Trophoblast cell (in vitro differentiated cells and primary cell): Measurements from ENCODE around the gene SHE. TPM values are rescaled to one million over a fixed set of nuclear protein-coding genes. Genes with fewer than 3 reads are reported as not detected.

Experiments used
- DNase-seq, 2 donors: peaks; one replicate each; pipeline ENCODE4 v3.0.0-alpha.2; 2016
- H2AFZ ChIP-seq: 2 replicates; pipeline ENCODE4 v1.6.1; 2013; ENCODE audit warnings: low read length, moderate library complexity, mild to moderate bottlenecking; ENCODE audit not compliant: insufficient read depth, poor library complexity
- H2AK5ac ChIP-seq: 2 replicates; pipeline ENCODE4 v1.6.1; 2013; ENCODE audit warnings: mild to moderate bottlenecking, low read length
- H2BK120ac ChIP-seq: 2 replicates; pipeline ENCODE4 v1.6.1; 2013; ENCODE audit warnings: low read length, mild to moderate bottlenecking, moderate library complexity; ENCODE audit not compliant: insufficient read depth, poor library complexity
- H2BK12ac ChIP-seq: 2 replicates; pipeline ENCODE4 v1.6.1; 2013; ENCODE audit warnings: mild to moderate bottlenecking, low read length, moderate library complexity
- H2BK5ac ChIP-seq: 2 replicates; pipeline ENCODE4 v1.6.1; 2013; ENCODE audit warnings: low read length, low read depth, moderate library complexity, mild to moderate bottlenecking; ENCODE audit not compliant: poor library complexity
- H3K14ac ChIP-seq: 2 replicates; pipeline ENCODE4 v1.6.1; 2013; ENCODE audit warnings: mild to moderate bottlenecking, low read length
- H3K18ac ChIP-seq: 2 replicates; pipeline ENCODE4 v1.6.1; 2013; ENCODE audit warnings: mild to moderate bottlenecking, low read length
- H3K23ac ChIP-seq: 2 replicates; pipeline ENCODE4 v1.6.1; 2013; ENCODE audit warnings: low read length
- H3K27ac ChIP-seq: 2 replicates; pipeline ENCODE4 v1.5.1; 2013; ENCODE audit warnings: low read depth, mild to moderate bottlenecking, inconsistent platforms, low read length, moderate library complexity
- H3K27me3 ChIP-seq: 2 replicates; pipeline ENCODE4 v1.6.1; 2013; ENCODE audit warnings: inconsistent platforms, mild to moderate bottlenecking, low read length, moderate library complexity; ENCODE audit not compliant: insufficient read depth
- H3K36me3 ChIP-seq, 2 experiments: 1 replicate in 1 of 2; 2 replicates in 1 of 2; pipeline ENCODE4 v1.6.1; 2013; ENCODE audit warnings: low read length in 2 of 2, mild to moderate bottlenecking in 2 of 2, moderate library complexity in 1 of 2; ENCODE audit not compliant: insufficient read depth in 2 of 2, control insufficient read depth in 1 of 2
- H3K4ac ChIP-seq: 2 replicates; pipeline ENCODE4 v1.6.1; 2013; ENCODE audit warnings: low read depth, mild to moderate bottlenecking, low read length, moderate library complexity
- H3K4me1 ChIP-seq, 2 experiments: 1 replicate in 1 of 2; 2 replicates in 1 of 2; pipeline ENCODE4 v1.6.1; 2013; ENCODE audit warnings: low read length in 2 of 2, mild to moderate bottlenecking in 2 of 2, moderate library complexity in 1 of 2; ENCODE audit not compliant: insufficient read depth in 2 of 2, control insufficient read depth in 1 of 2
- H3K4me2 ChIP-seq: 2 replicates; pipeline ENCODE4 v1.6.1; 2013; ENCODE audit warnings: inconsistent platforms, mild to moderate bottlenecking, low read length, moderate library complexity
- H3K4me3 ChIP-seq: 2 replicates; pipeline ENCODE4 v1.5.1; 2013; ENCODE audit warnings: mild to moderate bottlenecking, low read depth, low read length, inconsistent platforms
- H3K79me1 ChIP-seq: one replicate; pipeline ENCODE4 v1.6.1; 2013; ENCODE audit warnings: low read length
- H3K79me2 ChIP-seq: 2 replicates; pipeline ENCODE4 v1.6.1; 2013; ENCODE audit warnings: low read length, mild to moderate bottlenecking; ENCODE audit not compliant: control insufficient read depth, insufficient read depth, poor library complexity
- H3K9ac ChIP-seq: 2 replicates; pipeline ENCODE4 v1.6.1; 2013; ENCODE audit warnings: mild to moderate bottlenecking, low read length
- H3K9me3 ChIP-seq: 2 replicates; pipeline ENCODE4 v1.6.1; 2013; ENCODE audit warnings: low read depth, mild to moderate bottlenecking, control low read depth, inconsistent platforms, low read length; ENCODE audit not compliant: insufficient read depth
- H4K12ac ChIP-seq: 2 replicates; pipeline ENCODE4 v1.6.1; 2013; ENCODE audit warnings: low read depth, mild to moderate bottlenecking, low read length, moderate library complexity
- H4K8ac ChIP-seq: 2 replicates; pipeline ENCODE4 v1.6.1; 2013; ENCODE audit warnings: low read depth, mild to moderate bottlenecking, low read length, moderate library complexity
- H4K91ac ChIP-seq: one replicate; pipeline ENCODE4 v1.6.1; 2013; ENCODE audit warnings: low read depth, mild to moderate bottlenecking, low read length, moderate library complexity
- WGBS: extraction: QIAGEN DNeasy Blood & Tissue Kit; methylation state at CpG from one replicate; pipeline ENCODE4 v1.1.7; 2013; ENCODE audit warnings: missing lambda C conversion rate; ENCODE audit not compliant: insufficient read length, insufficient coverage; ENCODE audit errors: extremely low coverage; 5-methylcytosine and 5-hydroxymethylcytosine counted together
- polyA plus RNA-seq: library from polyadenylated mRNA; stranded (reverse); fragments of 200-250 nt; gene quantifications from 2 replicates; pipeline ENCODE4 v1.2.3, GENCODE V29; 2013

The SHE gene
- under 0.01 and 0.01 TPM in 2 replicates for polyA plus RNA-seq

DNA sequence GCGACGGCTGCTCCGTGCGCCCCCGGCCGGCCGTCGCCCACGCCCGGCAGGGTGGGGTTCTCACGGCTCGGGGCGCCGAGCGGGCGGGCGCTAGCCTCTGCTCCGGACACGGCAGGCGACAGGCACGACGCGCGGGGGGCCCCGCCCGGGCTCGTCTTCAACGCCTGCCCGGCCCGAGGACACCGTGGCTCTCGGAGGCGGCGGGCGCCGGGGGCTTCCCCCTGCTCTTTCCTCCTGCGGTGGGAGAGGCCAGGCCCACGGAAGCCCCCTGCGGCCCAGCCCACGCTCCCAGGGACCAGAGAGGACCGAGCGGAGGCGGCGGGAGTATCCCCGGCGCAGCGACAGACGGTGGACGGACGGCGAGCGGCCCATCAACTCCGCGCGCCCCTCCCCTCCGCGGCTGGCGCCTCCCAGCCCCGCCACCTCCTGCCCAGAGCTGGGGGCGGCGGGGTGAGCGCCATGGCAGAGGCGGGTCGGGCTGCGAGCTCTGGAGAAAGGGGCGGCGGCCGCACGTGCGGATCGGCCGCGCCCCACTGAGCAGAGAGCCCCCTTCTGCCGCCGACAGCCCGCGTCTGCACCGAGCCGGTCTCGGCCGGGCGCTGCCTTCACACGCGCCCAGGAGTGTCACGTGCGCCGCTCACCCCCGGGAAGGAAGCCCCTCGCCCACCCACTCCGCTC lies at the start of gene SHE, which contains the start of gene TDRD10:
Gene SHE (minus strand): TSS at position 347 of the 678 bp plus-strand sequence. CDS start 386 bp downstream, outside the sequence.
Gene TDRD10 (plus strand): TSS at position 154 of the 678 bp plus-strand sequence. CDS start 4,685 bp downstream, outside the sequence.
- Histone ChIP-seq H3K23ac (no peak within 1 kb of the TSS), H4K91ac (no peak within 1 kb of the TSS), H4K12ac (no peak within 1 kb of the TSS), H3K4me1 (peaks cover 8 to 13% of the 10 kb centered on the region in 2 experiments), H3K27me3 (peaks cover 46% of the 10 kb centered on the region), H3K4me2 (peak within 1 kb of the TSS; percentile 50), H3K79me1 (no peaks in the 10 kb centered on the region), H3K4me3 (peak within 1 kb of the TSS; percentile 15), H2AFZ (peak within 1 kb of the TSS; percentile 35), H2BK12ac (no peak within 1 kb of the TSS), H3K36me3 (no peaks in the 10 kb centered on the region), H3K9me3 (peaks cover 12% of the 10 kb centered on the region), H3K4ac (no peak within 1 kb of the TSS), H4K8ac (no peak within 1 kb of the TSS), H3K27ac (no peak within 1 kb of the TSS), H3K14ac (no peak within 1 kb of the TSS), H2AK5ac (no peak within 1 kb of the TSS), H3K9ac (no peak within 1 kb of the TSS), H3K79me2 (no peaks in the 10 kb centered on the region), H2BK120ac (no peak within 1 kb of the TSS), H3K18ac (no peak within 1 kb of the TSS), H2BK5ac (no peak within 1 kb of the TSS)
- DNase-seq, result no peak
- WGBS, result no CpG with 5 or more reads among the region's 90 CpGs

DNA sequence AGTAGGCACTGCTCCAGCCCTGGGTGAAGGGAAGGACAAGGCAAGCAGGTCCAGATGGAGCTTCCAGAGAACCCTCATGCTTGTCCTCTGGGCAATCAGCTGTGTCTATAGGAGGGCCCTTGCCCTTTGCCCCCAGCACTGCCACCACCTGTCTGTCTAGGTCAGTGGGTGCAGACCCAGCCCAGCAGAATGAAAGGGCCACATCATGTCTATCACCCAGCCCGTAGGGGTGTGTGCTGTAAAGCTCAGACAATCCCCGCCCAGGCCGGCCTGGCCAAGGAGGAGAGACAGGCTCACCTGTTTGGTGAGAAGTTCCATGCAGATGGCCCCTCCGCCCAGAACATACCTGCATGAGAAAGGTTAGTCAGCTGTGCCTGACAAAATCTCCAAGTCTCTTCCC lies 49.3 kb upstream of the SHE start:
- H3K4me2 ChIP-seq, result no peak overlapping the region
- H2BK5ac ChIP-seq, result no peak overlapping the region
- H3K4me1 ChIP-seq, result peaks cover 2 to 5% of the 10 kb centered on the region in 2 experiments
- no peaks in the 10 kb centered on the region for H3K79me1 ChIP-seq
- no peak overlapping the region for H4K8ac ChIP-seq
- H3K27ac ChIP-seq, result no peak overlapping the region
- no peak overlapping the region for H2BK120ac ChIP-seq
- no peak for DNase-seq
- no peak overlapping the region for H3K18ac ChIP-seq
- no peak overlapping the region for H2BK12ac ChIP-seq
- H4K12ac ChIP-seq, result no peak overlapping the region
- H3K27me3 ChIP-seq, result no peaks in the 10 kb centered on the region
- no peak overlapping the region for H3K14ac ChIP-seq
- no peak overlapping the region for H3K23ac ChIP-seq
- no peak overlapping the region for H4K91ac ChIP-seq
- no peaks in the 10 kb centered on the region for H3K79me2 ChIP-seq
- H3K36me3 ChIP-seq, result peaks cover 53 to 70% of the 10 kb centered on the region in 2 experiments
- no peak overlapping the region for H3K9ac ChIP-seq
- H2AK5ac ChIP-seq, result no peak overlapping the region
- WGBS, result no CpG with 5 or more reads among the region's 4 CpGs
- no peak overlapping the region for H3K4ac ChIP-seq
- H2AFZ ChIP-seq, result no peak overlapping the region
- H3K4me3 ChIP-seq, result no peak overlapping the region
- no peaks in the 10 kb centered on the region for H3K9me3 ChIP-seq

DNA sequence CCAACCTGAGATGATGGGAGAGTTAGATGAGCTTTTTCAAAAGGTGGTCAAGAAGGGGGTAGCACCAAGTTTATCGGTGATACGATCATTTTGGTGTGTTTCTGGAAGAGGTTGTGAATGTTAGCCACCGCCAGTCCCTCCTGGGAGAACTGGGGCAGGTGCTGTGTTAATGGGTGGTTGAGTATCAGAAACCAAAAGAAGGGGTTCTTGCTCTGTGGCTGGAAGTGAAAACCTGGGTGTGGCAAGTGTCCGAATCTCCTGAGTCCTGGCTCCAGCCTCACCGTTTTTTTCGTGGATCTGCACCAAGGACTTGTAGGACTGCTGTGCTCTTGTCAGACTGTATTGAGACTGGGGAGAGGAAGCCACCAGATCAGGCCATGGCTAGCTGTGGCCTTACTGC lies 48.4 kb upstream of the SHE start:
- Histone ChIP-seq H3K23ac (no peak overlapping the region), H3K27ac (no peak overlapping the region), H3K4me1 (no peaks in the 10 kb centered on the region), H3K36me3 (peaks cover 52 to 68% of the 10 kb centered on the region in 2 experiments), H2BK12ac (no peak overlapping the region), H4K8ac (no peak overlapping the region), H3K4me3 (no peak overlapping the region), H3K79me1 (no peaks in the 10 kb centered on the region), H3K4ac (no peak overlapping the region), H4K12ac (no peak overlapping the region), H3K79me2 (no peaks in the 10 kb centered on the region), H3K27me3 (no peaks in the 10 kb centered on the region), H2BK5ac (no peak overlapping the region), H3K18ac (no peak overlapping the region), H2BK120ac (no peak overlapping the region), H3K9ac (no peak overlapping the region), H2AFZ (no peak overlapping the region), H3K14ac (no peak overlapping the region), H3K4me2 (no peak overlapping the region), H2AK5ac (no peak overlapping the region), H3K9me3 (no peaks in the 10 kb centered on the region), H4K91ac (no peak overlapping the region)
- no peak for DNase-seq
- WGBS, result no CpG with 5 or more reads among the region's 6 CpGs

DNA sequence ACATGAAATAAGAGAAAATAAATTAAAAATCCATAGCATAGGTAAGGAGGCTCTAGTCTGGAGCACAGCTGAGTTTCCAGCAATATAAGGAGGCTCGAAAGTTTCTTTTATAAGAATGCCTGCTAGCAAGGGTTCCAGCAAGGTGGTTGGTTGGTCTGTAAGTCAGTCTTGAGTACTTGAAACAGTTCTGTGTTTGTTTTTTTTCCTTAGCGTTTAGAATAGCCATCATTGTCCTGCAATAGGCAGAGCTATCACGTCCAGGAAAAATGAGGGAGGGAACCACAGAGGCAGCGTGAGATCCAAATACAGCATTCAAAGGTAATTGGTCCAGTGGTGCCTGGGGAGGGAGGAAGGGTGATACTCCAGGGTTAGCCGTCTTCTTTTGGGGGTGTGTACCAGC lies 47.9 kb upstream of the SHE start:
- Histone ChIP-seq H3K23ac (no peak overlapping the region), H3K18ac (no peak overlapping the region), H2BK5ac (no peak overlapping the region), H3K9me3 (no peaks in the 10 kb centered on the region), H3K79me2 (no peaks in the 10 kb centered on the region), H4K8ac (no peak overlapping the region), H3K14ac (no peak overlapping the region), H3K27me3 (no peaks in the 10 kb centered on the region), H2AK5ac (no peak overlapping the region), H3K36me3 (peaks cover 46 to 62% of the 10 kb centered on the region in 2 experiments), H4K12ac (no peak overlapping the region), H3K4ac (no peak overlapping the region), H3K79me1 (no peaks in the 10 kb centered on the region), H3K4me1 (no peaks in the 10 kb centered on the region), H3K27ac (no peak overlapping the region), H3K4me3 (no peak overlapping the region), H2BK120ac (no peak overlapping the region), H2BK12ac (no peak overlapping the region), H3K9ac (no peak overlapping the region), H3K4me2 (no peak overlapping the region), H2AFZ (no peak overlapping the region), H4K91ac (no peak overlapping the region)
- WGBS, result no CpG with 5 or more reads among the region's 5 CpGs
- DNase-seq, result no peak
